Adrenal gland (tissue), 12 donors: ENCODE measurements around the gene FAH. TPM values are rescaled to one million over a fixed set of nuclear protein-coding genes. Genes with fewer than 3 reads are reported as not detected.
A peak's percentile ranks its signal among the peaks of the same experiment; 100 is the strongest.

Experiments used
- DNase-seq, 7 donors: peaks; one replicate each; pipeline ENCODE4 v3.0.0-alpha.2; 2019 to 2020
- H3K27ac ChIP-seq, 5 donors: fragments of 200-600 bp; sonication (generic) in 4 of 5; 1 replicate in 3 of 5; 2 replicates in 2 of 5; pipeline versions ENCODE4 v1.5.1 to v1.8.0; 2016 to 2020; ENCODE audit warnings: mild to moderate bottlenecking in 1 of 5
- H3K27me3 ChIP-seq: fragments of 200-600 bp; 2 replicates; pipeline ENCODE4 v1.8.0; 2021
- H3K36me3 ChIP-seq, 2 donors: fragments of 200-600 bp; replicated peaks in 1 of 2; 1 replicate in 1 of 2; 2 replicates in 1 of 2; pipeline versions ENCODE4 v1.5.1 to v1.8.0; 2018 to 2022
- H3K4me1 ChIP-seq, 2 donors: fragments of 200-600 bp; replicated peaks in 1 of 2; 1 replicate in 1 of 2; 2 replicates in 1 of 2; pipeline versions ENCODE4 v1.5.1 to v1.8.0; 2018 to 2021
- H3K4me3 ChIP-seq, 4 donors: fragments of 200-600 bp; sonication (generic) in 3 of 4; one replicate each; pipeline ENCODE4 v1.5.1; 2016 to 2018
- H3K9me3 ChIP-seq, 3 donors: fragments of 200-600 bp; sonication (generic) in 1 of 3; replicated peaks in 1 of 3; 1 replicate in 2 of 3; 2 replicates in 1 of 3; pipeline versions ENCODE4 v1.5.1 to v1.8.0; 2016 to 2021
- POLR2A ChIP-seq, 2 donors: fragments of 450-650 bp; IDR thresholded peaks; one replicate each; pipeline ENCODE4 v1.6.1; 2017; ENCODE audit warnings: antibody characterized with exemption in 2 of 2, mild to moderate bottlenecking in 2 of 2, moderate library complexity in 1 of 2
- WGBS, 4 donors: extraction: QIAGEN DNeasy Blood & Tissue Kit in 2 of 4; methylation state at CpG; one replicate each; pipeline versions ENCODE4 v1.1.5 to v1.1.7; 2013 to 2017; 5-methylcytosine and 5-hydroxymethylcytosine counted together
- intact Hi-C, 2 donors: fragments of 100-400 bp; cut with DNase I; formaldehyde crosslinking; loops; one replicate each; pipeline versions ENCODE4 v1.14.1 to v1.15.0; 2022 to 2023
- polyA plus RNA-seq, 3 donors: library from polyadenylated mRNA; stranded (reverse); fragments of 200-250 nt in 2 of 3; fragments of 350-450 nt in 1 of 3; fragmentation: Illumina TruSeq in 1 of 3; extraction: RNeasy Lipid Tissue Mini Kit (QIAGEN cat#74804) in 1 of 3; gene quantifications; one replicate each; pipeline ENCODE4 v1.2.3, GENCODE V29; 2013 to 2014
- total RNA-seq, 9 donors: library from RNA; depleted of rRNA in 4 of 9; stranded (reverse); fragments of >200 nt in 4 of 9; fragments of 120-200 nt in 1 of 9; fragmentation: NEBNext Ultra II Directional in 1 of 9; extraction: Animal tissue kit (Norgen Biotek cat#: 25700) in 1 of 9; gene quantifications; one replicate each; pipeline versions ENCODE4 v1.1.0 to v1.2.4, GENCODE V29; 2013 to 2023
- TF ChIP-seq, protein P1 (sequence below), 6 experiments: fragments of 450-650 bp in 4 of 6; fragments of 200-600 bp in 2 of 6; sonication (generic) in 1 of 6; IDR thresholded peaks; 1 replicate in 5 of 6; 2 replicates in 1 of 6; pipeline versions ENCODE4 v1.5.1 to v1.8.0; 2016 to 2021; ENCODE audit warnings: antibody characterized with exemption in 6 of 6, mild to moderate bottlenecking in 2 of 6, moderate library complexity in 1 of 6
- donor health status: healthy with polysubstance abuse.
- donor health status: Bipolar disorder and iron deficiency.
- donor health status: DM: yes; HTN: yes; CAD: no.
- donor health status: DM: no; HTN: no; CAD: no.
- donor health status: DM: no; HTN: no; CAD: no.
- donor health status: DM: yes; HTN: yes; CAD: no.

Gene FAH
- total and polyA plus RNA-seq, 12 donors = 56.9 to 157 (median 106) TPM

GRCh38 chr15:80106051-80106450 is 46.7 kb upstream of the FAH start:
- WGBS, 4 donors = 59 to 61% (median 61%) methylated on average over 4 of the region's 4 CpGs

DNA sequence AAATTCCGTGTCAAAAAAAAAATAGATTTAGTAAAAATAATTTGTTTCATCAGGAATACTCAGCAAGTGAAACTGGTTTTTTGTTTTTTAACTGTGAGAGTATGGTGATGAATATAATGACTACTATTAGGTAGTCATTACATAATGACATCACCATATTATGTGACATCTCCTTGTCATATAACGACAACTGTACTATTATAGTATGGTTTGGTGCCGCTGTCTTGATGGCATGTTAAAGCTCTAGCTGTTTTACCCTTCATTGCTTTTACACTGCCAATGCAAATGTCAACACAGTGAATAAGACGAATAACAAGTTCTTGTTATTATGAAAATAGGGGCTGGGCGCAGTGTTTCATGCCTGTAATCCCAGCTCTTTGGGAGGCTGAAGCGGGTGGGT is 45.6 kb upstream of the FAH start:
- 84 to 93% (median 91%) methylated on average over 6 of the region's 6 CpGs for WGBS, 4 donors
- Histone ChIP-seq H3K27ac (no peak overlapping the region), H3K36me3 (no peaks in the 10 kb centered on the region), H3K9me3 (no peaks in the 10 kb centered on the region), H3K4me3 (no peak overlapping the region), H3K27me3 (no peaks in the 10 kb centered on the region), H3K4me1 (peaks cover 11 to 38% of the 10 kb centered on the region in 2 donors)
- no peak for DNase-seq
- intact Hi-C loops = no loop called here
- TF ChIP-seq, protein P1, sequence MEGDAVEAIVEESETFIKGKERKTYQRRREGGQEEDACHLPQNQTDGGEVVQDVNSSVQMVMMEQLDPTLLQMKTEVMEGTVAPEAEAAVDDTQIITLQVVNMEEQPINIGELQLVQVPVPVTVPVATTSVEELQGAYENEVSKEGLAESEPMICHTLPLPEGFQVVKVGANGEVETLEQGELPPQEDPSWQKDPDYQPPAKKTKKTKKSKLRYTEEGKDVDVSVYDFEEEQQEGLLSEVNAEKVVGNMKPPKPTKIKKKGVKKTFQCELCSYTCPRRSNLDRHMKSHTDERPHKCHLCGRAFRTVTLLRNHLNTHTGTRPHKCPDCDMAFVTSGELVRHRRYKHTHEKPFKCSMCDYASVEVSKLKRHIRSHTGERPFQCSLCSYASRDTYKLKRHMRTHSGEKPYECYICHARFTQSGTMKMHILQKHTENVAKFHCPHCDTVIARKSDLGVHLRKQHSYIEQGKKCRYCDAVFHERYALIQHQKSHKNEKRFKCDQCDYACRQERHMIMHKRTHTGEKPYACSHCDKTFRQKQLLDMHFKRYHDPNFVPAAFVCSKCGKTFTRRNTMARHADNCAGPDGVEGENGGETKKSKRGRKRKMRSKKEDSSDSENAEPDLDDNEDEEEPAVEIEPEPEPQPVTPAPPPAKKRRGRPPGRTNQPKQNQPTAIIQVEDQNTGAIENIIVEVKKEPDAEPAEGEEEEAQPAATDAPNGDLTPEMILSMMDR (IDR thresholded peaks at IDR 0.05) = no peak
- TF ChIP-seq POLR2A (IDR thresholded peaks at IDR 0.05) = no peak

More at GRCh38 chr15:80106051-80106450, 46.7 kb upstream of the FAH start:
- Histone ChIP-seq H3K36me3 (no peaks in the 10 kb centered on the region), H3K4me1 (peaks cover 11 to 38% of the 10 kb centered on the region in 2 donors), H3K9me3 (no peaks in the 10 kb centered on the region), H3K27me3 (no peaks in the 10 kb centered on the region), H3K27ac (peak overlapping the region in 3 of 5 donors; percentile 33 to 70 (median 43)), H3K4me3 (no peak overlapping the region)
- TF ChIP-seq POLR2A (IDR thresholded peaks at IDR 0.05) = no peak
- TF ChIP-seq, protein P1 (IDR thresholded peaks at IDR 0.05) = no peak
- intact Hi-C loops = no loop called here
- DNase-seq = peak in 1 of 7 donors; percentile 27

DNA sequence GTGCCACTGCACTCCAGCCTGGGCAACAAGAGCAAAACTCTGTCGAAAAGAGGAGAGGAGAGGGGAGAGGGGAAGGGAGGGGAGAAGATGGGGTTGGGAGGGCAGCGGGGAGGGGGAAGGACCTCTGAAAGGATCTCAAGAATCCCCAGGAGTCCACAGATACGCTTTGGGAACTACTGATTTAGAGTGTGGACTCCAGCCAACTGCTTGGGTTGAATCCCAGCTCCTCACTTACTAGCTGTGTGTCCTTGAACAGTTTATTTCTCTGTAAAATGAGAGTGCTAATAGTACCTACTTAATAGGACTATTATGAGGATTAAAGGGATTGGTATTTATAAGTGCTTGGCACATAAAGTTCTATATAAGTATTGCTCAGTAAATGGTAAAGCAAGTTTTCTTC is 45.0 kb upstream of the FAH start:
- no peak overlapping the region for H3K4me3 ChIP-seq
- no peaks in the 10 kb centered on the region for H3K9me3 ChIP-seq
- H3K27ac ChIP-seq = no peak overlapping the region
- intact Hi-C loops = no loop called here
- DNase-seq = peak in 2 of 7 donors; percentile 31 to 36
- 35 to 45% (median 39%) methylated on average over 2 to 3 of the region's 3 CpGs for WGBS, 4 donors
- TF ChIP-seq, protein P1 (IDR thresholded peaks at IDR 0.05) = no peak
- no peak for TF ChIP-seq POLR2A (IDR thresholded peaks at IDR 0.05)
- H3K36me3 ChIP-seq = no peaks in the 10 kb centered on the region
- H3K4me1 ChIP-seq = peaks cover 11 to 38% of the 10 kb centered on the region in 2 donors
- no peaks in the 10 kb centered on the region for H3K27me3 ChIP-seq

GRCh38 chr15:80109388-80109787 is 43.4 kb upstream of the FAH start:
- 83 to 90% (median 86%) methylated on average over 3 of the region's 3 CpGs for WGBS, 4 donors
- intact Hi-C loops = no loop called here

More at GRCh38 chr15:80109388-80109787, 43.4 kb upstream of the FAH start:
- DNase-seq = no peak
- TF ChIP-seq, protein P1 (IDR thresholded peaks at IDR 0.05) = no peak
- no peak for TF ChIP-seq POLR2A (IDR thresholded peaks at IDR 0.05)
- H3K36me3 ChIP-seq = no peaks in the 10 kb centered on the region
- no peak overlapping the region for H3K4me3 ChIP-seq
- H3K27ac ChIP-seq = no peak overlapping the region
- H3K4me1 ChIP-seq = peaks cover 11 to 41% of the 10 kb centered on the region in 2 donors
- no peaks in the 10 kb centered on the region for H3K9me3 ChIP-seq
- no peaks in the 10 kb centered on the region for H3K27me3 ChIP-seq
